SU-DHL-6 (cell line): Measurements from ENCODE around the gene BNIP1.
A peak's percentile ranks its signal among the peaks of the same experiment; 100 is the strongest.
"Not testable (repeated sequence)": the region's sequence is repeated elsewhere in the genome, so short reads cannot be mapped to it uniquely, and the experiment has no call there.

Source experiments
- H2AFZ ChIP-seq: fragments of 200-600 bp; sonication (generic); 2 replicates; pipeline ENCODE4 v1.6.1; 2014; ENCODE audit warnings: low read depth, mild to moderate bottlenecking, moderate library complexity, mixed read lengths, antibody characterized with exemption, low read length; ENCODE audit not compliant: severe bottlenecking
- H3F3A ChIP-seq: fragments of 200-600 bp; shearing (Covaris generic); 2 replicates; pipeline ENCODE4 v1.6.0; 2016; ENCODE audit warnings: antibody characterized with exemption, mild to moderate bottlenecking; ENCODE audit not compliant: insufficient read depth
- H3K27ac ChIP-seq: fragments of 200-600 bp; sonication (generic); 2 replicates; pipeline ENCODE4 v1.5.1; 2016; ENCODE audit warnings: low read depth, mild to moderate bottlenecking, low read length, moderate library complexity, mixed read lengths
- H3K27me3 ChIP-seq: fragments of 200-600 bp; sonication (generic), shearing (Covaris generic); 2 replicates; pipeline ENCODE4 v1.6.0; 2014; ENCODE audit warnings: mild to moderate bottlenecking, low read length
- H3K36me3 ChIP-seq: fragments of 200-600 bp; sonication (generic); 2 replicates; pipeline ENCODE4 v1.6.1; 2014; ENCODE audit warnings: mild to moderate bottlenecking, low read length, mixed read lengths
- H3K4me2 ChIP-seq: fragments of 300-600, 200-600 bp; shearing (Covaris generic), sonication (generic); 2 replicates; pipeline ENCODE4 v1.6.0; 2014; ENCODE audit warnings: low read length, low read depth, mild to moderate bottlenecking; ENCODE audit not compliant: poor library complexity, severe bottlenecking
- H3K4me3 ChIP-seq: fragments of 200-600 bp; sonication (generic); 2 replicates; pipeline ENCODE4 v1.5.1; 2014; ENCODE audit warnings: antibody characterized with exemption, low read length, mild to moderate bottlenecking, mixed read lengths; ENCODE audit not compliant: insufficient read depth, poor library complexity, severe bottlenecking
- H3K79me2 ChIP-seq: fragments of 200-600 bp; sonication (generic); 2 replicates; pipeline ENCODE4 v1.6.1; 2014; ENCODE audit warnings: mild to moderate bottlenecking, low read length, moderate library complexity; ENCODE audit not compliant: insufficient read depth
- H3K9ac ChIP-seq: fragments of 200-600 bp; sonication (generic); 2 replicates; pipeline ENCODE4 v1.7.0; 2014; ENCODE audit warnings: mild to moderate bottlenecking, low read length
- H3K9me2 ChIP-seq: fragments of 200-600 bp; sonication (generic); replicated peaks from 2 replicates; pipeline ENCODE4 v1.6.1; 2014; ENCODE audit warnings: low read length; ENCODE audit not compliant: insufficient read depth
- H3K9me3 ChIP-seq: fragments of 200-600 bp; sonication (generic); 2 replicates; pipeline ENCODE4 v1.6.1; 2014; ENCODE audit warnings: low read length, mixed read lengths; ENCODE audit not compliant: insufficient read depth
- H4K20me1 ChIP-seq: fragments of 200-600 bp; sonication (generic); 2 replicates; pipeline ENCODE4 v1.6.1; 2014; ENCODE audit warnings: low read depth, mild to moderate bottlenecking, antibody characterized with exemption, low read length, moderate library complexity, mixed read lengths
- EZH2phosphoT487 ChIP-seq: fragments of 200-600 bp; sonication (generic), shearing (Covaris generic); conservative IDR thresholded peaks from 2 replicates; pipeline ENCODE4 v1.6.1; 2018; ENCODE audit warnings: mild to moderate bottlenecking, antibody characterized with exemption, low read length, moderate library complexity, mixed read lengths
- TF ChIP-seq, protein P1 (sequence below): fragments of 200-600 bp; sonication (generic); IDR thresholded peaks from one replicate; pipeline ENCODE4 v1.5.1; 2017; ENCODE audit warnings: antibody characterized with exemption, mild to moderate bottlenecking, low read length, moderate library complexity; ENCODE audit not compliant: insufficient read depth, poor library complexity, severe bottlenecking

BNIP1 gene

DNA sequence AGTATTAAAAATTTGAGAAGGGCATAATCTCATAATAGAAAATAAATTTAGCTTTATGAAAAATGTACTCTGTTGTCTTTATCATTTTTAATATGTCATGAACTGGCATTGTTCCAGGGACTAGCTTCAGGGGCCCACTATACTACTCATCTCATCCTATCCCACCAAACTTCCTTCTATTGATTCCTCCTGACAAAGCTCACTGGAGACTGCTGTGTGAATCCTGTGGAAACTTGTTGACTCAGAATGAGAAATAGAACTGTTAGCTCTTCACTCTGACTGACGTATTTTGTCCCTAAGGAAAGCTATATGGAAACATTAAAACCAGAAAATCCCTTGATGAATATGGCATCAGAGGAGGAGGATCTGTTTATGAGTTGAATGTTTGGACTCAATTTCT lies 29.8 kb upstream of the BNIP1 start:
- H3K9me2 ChIP-seq = no peaks in the 10 kb centered on the region
- H3K27ac ChIP-seq = no peak overlapping the region
- H3F3A ChIP-seq = no peaks in the 10 kb centered on the region
- no peaks in the 10 kb centered on the region for H3K79me2 ChIP-seq
- H3K9me3 ChIP-seq = no peaks in the 10 kb centered on the region
- no peak for TF ChIP-seq EZH2phosphoT487
- TF ChIP-seq, protein P1, sequence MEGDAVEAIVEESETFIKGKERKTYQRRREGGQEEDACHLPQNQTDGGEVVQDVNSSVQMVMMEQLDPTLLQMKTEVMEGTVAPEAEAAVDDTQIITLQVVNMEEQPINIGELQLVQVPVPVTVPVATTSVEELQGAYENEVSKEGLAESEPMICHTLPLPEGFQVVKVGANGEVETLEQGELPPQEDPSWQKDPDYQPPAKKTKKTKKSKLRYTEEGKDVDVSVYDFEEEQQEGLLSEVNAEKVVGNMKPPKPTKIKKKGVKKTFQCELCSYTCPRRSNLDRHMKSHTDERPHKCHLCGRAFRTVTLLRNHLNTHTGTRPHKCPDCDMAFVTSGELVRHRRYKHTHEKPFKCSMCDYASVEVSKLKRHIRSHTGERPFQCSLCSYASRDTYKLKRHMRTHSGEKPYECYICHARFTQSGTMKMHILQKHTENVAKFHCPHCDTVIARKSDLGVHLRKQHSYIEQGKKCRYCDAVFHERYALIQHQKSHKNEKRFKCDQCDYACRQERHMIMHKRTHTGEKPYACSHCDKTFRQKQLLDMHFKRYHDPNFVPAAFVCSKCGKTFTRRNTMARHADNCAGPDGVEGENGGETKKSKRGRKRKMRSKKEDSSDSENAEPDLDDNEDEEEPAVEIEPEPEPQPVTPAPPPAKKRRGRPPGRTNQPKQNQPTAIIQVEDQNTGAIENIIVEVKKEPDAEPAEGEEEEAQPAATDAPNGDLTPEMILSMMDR = no peak
- no peak overlapping the region for H3K9ac ChIP-seq
- H3K4me2 ChIP-seq = no peak overlapping the region
- H2AFZ ChIP-seq = peak overlapping the region; percentile 37
- H3K27me3 ChIP-seq = no peaks in the 10 kb centered on the region
- no peaks in the 10 kb centered on the region for H4K20me1 ChIP-seq
- H3K36me3 ChIP-seq = peaks cover 3% of the 10 kb centered on the region
- no peak overlapping the region for H3K4me3 ChIP-seq

DNA sequence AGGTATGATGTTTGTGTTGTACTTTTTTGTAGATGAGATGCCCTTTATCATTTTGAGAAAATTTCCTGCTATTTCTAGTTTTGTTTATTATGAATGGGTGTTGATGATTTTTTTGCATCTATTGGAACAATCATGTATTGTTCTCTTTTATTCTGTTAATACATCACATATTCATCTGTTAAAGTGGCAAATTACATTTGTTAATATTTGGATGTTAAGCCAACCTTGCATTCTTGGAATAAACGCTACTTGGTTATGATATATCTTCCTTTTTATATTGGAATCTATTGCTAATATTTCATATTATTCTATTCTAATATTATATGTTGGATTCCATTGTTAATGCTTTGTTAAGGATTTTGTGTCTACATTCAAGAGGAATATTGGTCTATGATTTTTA lies 24.6 kb upstream of the BNIP1 start:
- no peak for TF ChIP-seq EZH2phosphoT487
- TF ChIP-seq, protein P1 = no peak
- no peaks in the 10 kb centered on the region for H3K27me3 ChIP-seq
- no peaks in the 10 kb centered on the region for H3K9me2 ChIP-seq
- no peaks in the 10 kb centered on the region for H3K9me3 ChIP-seq
- no peak overlapping the region for H3K27ac ChIP-seq
- H4K20me1 ChIP-seq = no peaks in the 10 kb centered on the region
- H2AFZ ChIP-seq = no peak overlapping the region
- no peak overlapping the region for H3K4me3 ChIP-seq
- H3K79me2 ChIP-seq = no peaks in the 10 kb centered on the region
- H3K36me3 ChIP-seq = peaks cover 3% of the 10 kb centered on the region; the same call in 1 of the 2 replicates
- no peaks in the 10 kb centered on the region for H3F3A ChIP-seq
- H3K4me2 ChIP-seq = no peak overlapping the region
- H3K9ac ChIP-seq = no peak overlapping the region

DNA sequence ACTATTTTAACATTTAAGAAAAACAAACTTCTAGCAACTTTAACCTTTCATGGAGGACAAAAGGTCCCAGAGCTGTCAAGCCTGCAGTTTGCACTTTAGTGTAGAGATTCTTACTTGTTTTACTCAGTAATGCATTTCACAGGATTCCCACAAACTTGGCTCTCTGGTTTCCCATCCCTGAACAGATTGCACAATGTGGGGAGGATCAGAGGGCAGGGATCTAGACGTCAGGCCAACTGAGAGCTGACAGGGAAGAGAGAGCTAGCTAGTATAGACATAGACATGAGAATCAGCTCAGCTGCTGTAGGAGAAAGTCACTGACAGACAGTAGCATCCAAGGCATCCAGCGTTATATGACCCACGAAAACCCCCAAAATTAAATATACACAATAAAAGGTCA lies 20.9 kb upstream of the BNIP1 start:
- no peaks in the 10 kb centered on the region for H3K9me2 ChIP-seq
- H3F3A ChIP-seq = no peaks in the 10 kb centered on the region
- no peak overlapping the region for H3K4me2 ChIP-seq
- peaks cover 3% of the 10 kb centered on the region; the same call in 1 of the 2 replicates for H3K36me3 ChIP-seq
- no peak overlapping the region for H2AFZ ChIP-seq
- TF ChIP-seq, protein P1 = no peak
- TF ChIP-seq EZH2phosphoT487 = no peak
- no peak overlapping the region for H3K27ac ChIP-seq
- H3K9ac ChIP-seq = no peak overlapping the region
- H3K9me3 ChIP-seq = no peaks in the 10 kb centered on the region
- no peak overlapping the region for H3K4me3 ChIP-seq
- H4K20me1 ChIP-seq = no peaks in the 10 kb centered on the region
- no peaks in the 10 kb centered on the region for H3K27me3 ChIP-seq
- no peaks in the 10 kb centered on the region for H3K79me2 ChIP-seq

DNA sequence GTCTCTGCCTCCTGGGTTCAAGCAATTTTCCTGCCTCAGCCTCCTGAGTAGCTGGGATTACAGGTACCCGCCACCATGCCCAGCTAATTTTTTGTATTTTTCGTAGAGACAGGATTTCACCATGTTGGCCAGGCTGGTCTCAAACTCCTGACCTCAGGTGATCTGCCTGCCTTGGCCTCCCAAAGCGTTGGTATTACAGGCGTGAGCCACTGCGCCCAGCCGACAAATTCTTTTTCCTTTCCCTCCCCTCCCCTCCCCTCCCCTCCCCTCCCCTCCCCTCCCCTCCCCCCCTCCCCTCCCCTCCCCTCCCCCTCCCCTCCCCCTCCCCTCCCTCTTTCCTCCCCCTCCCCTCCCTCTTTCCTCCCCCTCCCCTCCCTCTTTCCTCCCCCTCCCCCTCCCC lies 12.2 kb upstream of the BNIP1 start:
- not testable (repeated sequence) for H3K9me3 ChIP-seq

More for the DNA sequence above, 12.2 kb upstream of the BNIP1 start:
- not testable (repeated sequence) for H3K27me3 ChIP-seq, H2AFZ ChIP-seq, H3K4me2 ChIP-seq, H3K79me2 ChIP-seq, H3K27ac ChIP-seq, H3F3A ChIP-seq, H3K36me3 ChIP-seq, H3K9ac ChIP-seq, H4K20me1 ChIP-seq, H3K4me3 ChIP-seq, H3K9me2 ChIP-seq
